Stimulated activated CD4-positive, alpha-beta T cell treated with anti-CD3 and anti-CD28 coated beads, Interleukin-15, amount 100 ng/mL, for 24 hours (primary cell): ENCODE measurements around the gene VWA5A.
A peak's percentile ranks its signal among the peaks of the same experiment; 100 is the strongest.

Source experiments
- DNase-seq: peaks from one replicate; pipeline ENCODE4 v3.0.0-alpha.2; 2020

The VWA5A gene

DNA sequence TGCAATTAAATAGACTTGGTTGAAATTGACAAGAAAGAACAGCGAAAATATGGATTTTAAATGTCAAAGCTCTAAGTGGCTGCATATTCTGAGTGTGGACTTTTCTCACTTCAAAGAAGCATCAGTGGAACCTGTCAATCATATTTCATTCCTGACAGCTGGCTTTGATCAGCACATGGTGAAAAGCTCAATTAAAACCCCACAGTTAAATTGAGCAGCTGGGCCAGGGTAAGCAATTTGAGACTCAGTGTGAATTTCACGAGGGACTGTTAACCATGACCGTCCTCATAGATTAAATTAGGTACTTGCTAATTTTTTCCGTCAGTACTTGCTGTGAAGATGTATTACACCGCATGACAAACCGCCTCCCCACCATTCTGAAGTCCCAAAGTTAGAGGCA lies 56.9 kb downstream of the VWA5A start:
- no peak for DNase-seq

DNA sequence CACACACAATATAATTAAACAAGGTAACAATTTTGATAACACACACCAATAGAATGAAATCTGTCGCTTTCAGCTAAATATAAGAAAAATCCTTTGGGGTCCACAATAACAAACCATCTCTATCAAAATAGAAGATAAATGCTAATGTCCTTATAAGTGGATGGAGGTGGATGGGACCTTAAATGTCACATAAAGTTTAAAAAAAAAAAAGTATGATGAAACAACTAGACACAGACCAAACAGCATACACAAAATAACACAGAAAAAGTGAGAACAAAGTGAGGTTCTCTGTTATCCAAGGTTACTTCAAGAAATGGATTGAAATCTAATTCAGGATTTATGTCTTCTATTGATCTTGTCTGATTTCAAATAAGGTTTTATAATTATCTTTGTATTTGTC lies 57.3 kb downstream of the VWA5A start:
- no peak for DNase-seq

DNA sequence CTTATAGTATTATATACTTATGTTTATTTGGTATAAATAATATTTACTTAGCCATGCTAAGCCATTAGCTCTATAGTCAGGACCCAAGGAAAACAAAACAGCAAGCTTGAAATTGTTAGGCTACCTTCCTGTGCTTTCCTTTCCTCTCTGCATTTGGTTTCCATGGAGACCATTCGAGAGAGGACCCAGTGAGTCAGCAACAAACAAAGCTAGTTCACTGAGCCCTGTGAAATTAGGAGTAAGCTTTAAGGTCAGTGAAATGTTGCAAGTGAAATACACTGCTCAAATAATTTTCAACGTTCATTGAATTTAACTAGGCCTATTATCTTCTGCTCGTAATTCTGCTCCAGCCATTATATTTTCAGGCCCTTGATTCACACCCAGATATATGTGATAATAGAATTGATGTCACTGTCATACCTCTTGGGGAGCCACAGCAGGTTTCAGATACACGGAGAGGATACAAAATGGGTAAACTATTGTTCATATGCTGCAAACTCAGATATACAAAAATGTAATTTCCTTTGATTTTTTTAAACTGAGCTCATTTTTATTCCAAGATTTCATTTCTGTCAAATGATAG lies 58.8 kb downstream of the VWA5A start:
- DNase-seq, result no peak

GRCh38 chr11:124176925-124177715 lies 61.9 kb downstream of the VWA5A start:
- DNase-seq, result no peak

DNA sequence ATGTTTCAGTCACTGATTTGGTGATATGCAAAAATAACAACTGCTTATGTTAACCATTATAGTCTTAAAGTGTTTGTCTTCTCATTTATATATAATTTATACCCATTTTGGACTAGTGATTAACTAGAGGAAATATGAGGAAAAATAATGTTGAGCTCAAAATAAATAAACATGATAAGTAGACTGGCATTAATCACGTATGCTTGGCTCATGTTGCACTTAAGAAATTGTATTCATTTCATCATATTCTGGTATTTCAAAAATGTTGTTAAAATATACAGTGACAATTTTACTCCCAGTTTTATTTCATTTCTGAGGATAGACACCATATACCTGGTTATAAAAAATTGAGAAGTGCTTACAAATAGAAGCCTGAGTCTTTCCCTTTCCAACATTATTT lies 64.1 kb downstream of the VWA5A start:
- DNase-seq, result no peak

GRCh38 chr11:124183068-124183467 lies 67.8 kb downstream of the VWA5A start, which contains the start of gene OR10D3:
Gene OR10D3, plus strand, starts transcription at chr11:124183345. Its CDS starts 1,925 bp downstream, at chr11:124185270.
- DNase-seq, result no peak

DNA sequence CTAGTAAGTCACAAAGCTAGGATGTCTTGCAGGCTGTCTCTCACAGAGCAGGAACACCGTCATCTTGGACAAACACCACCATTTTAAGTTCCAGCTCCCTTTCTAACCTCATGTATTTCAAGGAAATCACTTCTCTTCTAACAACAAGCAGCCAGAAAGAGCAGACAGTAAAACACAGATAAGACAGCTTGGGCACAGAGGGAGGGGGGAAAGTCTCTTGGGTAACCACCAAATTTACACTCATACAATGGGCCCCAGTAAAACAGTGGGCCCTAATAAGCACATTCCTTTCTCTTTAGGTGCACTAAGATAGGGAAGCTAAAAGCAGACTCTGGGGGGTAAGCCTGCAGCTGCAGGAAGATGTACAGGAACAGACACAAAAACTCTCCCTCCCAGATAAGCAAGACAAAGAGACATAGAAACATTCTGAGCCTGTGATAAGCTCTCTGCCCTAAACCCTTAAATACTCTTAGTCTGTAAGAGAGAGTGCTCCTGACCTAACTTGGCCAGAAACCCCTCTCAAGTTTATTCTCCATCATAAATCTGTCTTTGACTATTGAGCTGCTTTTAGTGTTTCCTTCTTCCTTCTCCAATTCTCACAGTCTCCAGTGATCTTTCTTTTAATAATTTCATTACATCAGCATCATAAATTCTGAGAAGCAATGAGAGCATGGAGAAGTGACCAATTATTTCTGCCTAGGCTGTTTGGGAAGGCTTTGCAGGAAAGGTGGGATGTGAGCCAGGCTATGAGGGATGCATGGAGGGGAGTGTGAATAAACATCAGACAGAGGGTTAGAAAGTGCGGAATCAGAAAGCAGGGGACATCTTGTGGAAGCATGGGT lies 75.3 kb downstream of the VWA5A start:
- no peak for DNase-seq

- no peak for DNase-seq
Observed at GRCh38 chr11:124193221-124194010, 78.2 kb downstream of the VWA5A start.

- DNase-seq, result no peak
Observed at GRCh38 chr11:124194293-124195188, 79.3 kb downstream of the VWA5A start.

GRCh38 chr11:124195189-124195734 lies 80.0 kb downstream of the VWA5A start:
- peak; percentile 59 for DNase-seq
